H9 (cell line): Measurements from ENCODE around the gene LRRC39. TPM values are rescaled to one million over a fixed set of nuclear protein-coding genes. Genes with fewer than 3 reads are reported as not detected.

Experiments
- DNase-seq: peaks from one replicate; pipeline ENCODE4 v3.0.0-alpha.2; 2017
- H2AFZ ChIP-seq: one replicate; pipeline ENCODE4 v1.6.1; 2013; ENCODE audit warnings: mild to moderate bottlenecking, low read length, control low read depth, moderate library complexity
- H2AK5ac ChIP-seq: 2 replicates; pipeline ENCODE4 v1.6.1; 2013; ENCODE audit warnings: low read length, control low read depth, mixed read lengths; ENCODE audit not compliant: insufficient read length
- H2BK120ac ChIP-seq: one replicate; pipeline ENCODE4 v1.6.1; 2013; ENCODE audit warnings: low read depth, mild to moderate bottlenecking, low read length, control low read depth, inconsistent platforms; ENCODE audit not compliant: poor library complexity, severe bottlenecking
- H2BK12ac ChIP-seq: 2 replicates; pipeline ENCODE4 v1.6.1; 2013; ENCODE audit warnings: low read length, control low read depth, mixed read lengths, low read depth; ENCODE audit not compliant: insufficient read length
- H2BK15ac ChIP-seq: 2 replicates; pipeline ENCODE4 v1.6.1; 2013; ENCODE audit warnings: low read depth, low read length, control low read depth
- H2BK20ac ChIP-seq: one replicate; pipeline ENCODE4 v1.6.1; 2013; ENCODE audit warnings: low read depth, mild to moderate bottlenecking, low read length, control low read depth, inconsistent platforms; ENCODE audit not compliant: poor library complexity, severe bottlenecking
- H2BK5ac ChIP-seq: 2 replicates; pipeline ENCODE4 v1.6.1; 2013; ENCODE audit warnings: low read length, control low read depth, mixed read lengths; ENCODE audit not compliant: insufficient read length
- H3K14ac ChIP-seq: 2 replicates; pipeline ENCODE4 v1.6.1; 2013; ENCODE audit warnings: low read length, control low read depth; ENCODE audit not compliant: insufficient read depth
- H3K18ac ChIP-seq: 2 replicates; pipeline ENCODE4 v1.6.1; 2013; ENCODE audit warnings: low read depth, mild to moderate bottlenecking, mixed read lengths, low read length, control low read depth; ENCODE audit not compliant: insufficient read length
- H3K23ac ChIP-seq: 2 replicates; pipeline ENCODE4 v1.6.1; 2013; ENCODE audit warnings: low read length, control low read depth, mixed read lengths, low read depth; ENCODE audit not compliant: insufficient read length
- H3K23me2 ChIP-seq: 2 replicates; pipeline ENCODE4 v1.6.1; 2013; ENCODE audit warnings: low read depth, mild to moderate bottlenecking, mixed read lengths, low read length, control low read depth; ENCODE audit not compliant: insufficient read length, poor library complexity, severe bottlenecking
- H3K27ac ChIP-seq: 2 replicates; pipeline ENCODE4 v1.5.1; 2013; ENCODE audit warnings: low read length, control low read depth, mixed read lengths, low read depth; ENCODE audit not compliant: insufficient read length
- H3K27me3 ChIP-seq: 2 replicates; pipeline ENCODE4 v1.6.1; 2013; ENCODE audit warnings: low read length, control low read depth, inconsistent platforms; ENCODE audit not compliant: insufficient read depth
- H3K4ac ChIP-seq: 2 replicates; pipeline ENCODE4 v1.6.1; 2013; ENCODE audit warnings: low read depth, mild to moderate bottlenecking, control low read depth, inconsistent platforms, low read length, moderate library complexity
- H3K4me1 ChIP-seq: 2 replicates; pipeline ENCODE4 v1.6.1; 2013; ENCODE audit warnings: low read length, control low read depth, inconsistent platforms; ENCODE audit not compliant: insufficient read depth
- H3K4me2 ChIP-seq: 2 replicates; pipeline ENCODE4 v1.6.1; 2013; ENCODE audit warnings: low read length, control low read depth, mixed read lengths; ENCODE audit not compliant: insufficient read length, insufficient read depth
- H3K56ac ChIP-seq: 2 replicates; pipeline ENCODE4 v1.6.1; 2013; ENCODE audit warnings: low read depth, mild to moderate bottlenecking, mixed read lengths, low read length, control low read depth; ENCODE audit not compliant: insufficient read length
- H3K79me1 ChIP-seq: 2 replicates; pipeline ENCODE4 v1.6.1; 2013; ENCODE audit warnings: low read depth, mild to moderate bottlenecking, moderate library complexity, low read length, control low read depth, inconsistent platforms; ENCODE audit not compliant: insufficient read depth, poor library complexity, severe bottlenecking
- H3K79me2 ChIP-seq: 2 replicates; pipeline ENCODE4 v1.6.1; 2013; ENCODE audit warnings: low read length, control low read depth, inconsistent platforms; ENCODE audit not compliant: insufficient read depth
- H3K9ac ChIP-seq: 2 replicates; pipeline ENCODE4 v1.6.1; 2013; ENCODE audit warnings: low read length, control low read depth, mixed read lengths; ENCODE audit not compliant: insufficient read length; ENCODE audit errors: extremely low read depth
- H3K9me3 ChIP-seq: one replicate; pipeline ENCODE4 v1.6.1; 2013; ENCODE audit warnings: low read depth, low read length, inconsistent platforms; ENCODE audit not compliant: control insufficient read depth
- H3T11ph ChIP-seq: one replicate; pipeline ENCODE4 v1.6.1; 2013; ENCODE audit warnings: mild to moderate bottlenecking, low read length, control low read depth, inconsistent platforms
- H4K20me1 ChIP-seq: one replicate; pipeline ENCODE4 v1.6.1; 2013; ENCODE audit not compliant: control insufficient read depth, insufficient read length, insufficient read depth
- H4K5ac ChIP-seq: 2 replicates; pipeline ENCODE4 v1.6.1; 2013; ENCODE audit warnings: low read depth, mild to moderate bottlenecking, mixed read lengths, low read length, control low read depth; ENCODE audit not compliant: insufficient read length
- H4K8ac ChIP-seq: replicated peaks from 2 replicates; pipeline ENCODE4 v1.6.1; 2013; ENCODE audit warnings: low read length, control low read depth, mixed read lengths, low read depth; ENCODE audit not compliant: insufficient read length
- H4K91ac ChIP-seq: 2 replicates; pipeline ENCODE4 v1.6.1; 2013; ENCODE audit warnings: low read depth, mild to moderate bottlenecking, moderate library complexity, mixed read lengths, low read length, control low read depth; ENCODE audit not compliant: insufficient read length
- H3K27ac Mint-ChIP-seq, 3 experiments: 2 replicates in 2 of 3; 3 replicates in 1 of 3; pipeline ENCODE4 v1.8.0; 2020 to 2021; ENCODE audit warnings: mixed read lengths in 3 of 3, mild to moderate bottlenecking in 1 of 3, moderate library complexity in 1 of 3
- H3K27me3 Mint-ChIP-seq: 2 replicates; pipeline ENCODE4 v1.8.0; 2021; ENCODE audit warnings: low read depth, mild to moderate bottlenecking, moderate library complexity, mixed read lengths
- H3K36me3 Mint-ChIP-seq, 3 experiments: 2 replicates in 2 of 3; 3 replicates in 1 of 3; pipeline ENCODE4 v1.8.0; 2020 to 2021; ENCODE audit warnings: low read depth in 3 of 3, mixed read lengths in 3 of 3; ENCODE audit not compliant: insufficient read depth in 1 of 3
- H3K4me1 Mint-ChIP-seq, 2 experiments: 2 replicates each; pipeline ENCODE4 v1.8.0; 2020; ENCODE audit warnings: mixed read lengths in 2 of 2
- H3K4me3 Mint-ChIP-seq, 2 experiments: 2 replicates in 1 of 2; 3 replicates in 1 of 2; pipeline ENCODE4 v1.8.0; 2020 to 2021; ENCODE audit warnings: mild to moderate bottlenecking in 2 of 2, mixed read lengths in 2 of 2, moderate library complexity in 1 of 2
- H3K9me3 Mint-ChIP-seq, 2 experiments: 2 replicates in 1 of 2; 3 replicates in 1 of 2; pipeline ENCODE4 v1.8.0; 2020; ENCODE audit warnings: mild to moderate bottlenecking in 2 of 2, mixed read lengths in 2 of 2, moderate library complexity in 1 of 2
- WGBS: extraction: QIAGEN DNeasy Blood & Tissue Kit; methylation state at CpG from one replicate; pipeline ENCODE4 v1.1.7; 2013; ENCODE audit warnings: missing lambda C conversion rate, low lambda C conversion rate, mixed read lengths; ENCODE audit not compliant: insufficient read length; ENCODE audit errors: extremely low coverage; 5-methylcytosine and 5-hydroxymethylcytosine counted together
- total RNA-seq: library from RNA; stranded (reverse); gene quantifications from 2 replicates; pipeline ENCODE4 v1.2.1, GENCODE V29; 2021
- TF ChIP-seq, protein P1 (sequence below): fragments of 200-600 bp; sonication (generic); conservative IDR thresholded peaks from 3 replicates; pipeline ENCODE4 v1.8.0; 2021; ENCODE audit warnings: antibody characterized with exemption, mild to moderate bottlenecking

Gene LRRC39
- total RNA-seq, 1 experiment from 2014 or later = 0.37 TPM

DNA sequence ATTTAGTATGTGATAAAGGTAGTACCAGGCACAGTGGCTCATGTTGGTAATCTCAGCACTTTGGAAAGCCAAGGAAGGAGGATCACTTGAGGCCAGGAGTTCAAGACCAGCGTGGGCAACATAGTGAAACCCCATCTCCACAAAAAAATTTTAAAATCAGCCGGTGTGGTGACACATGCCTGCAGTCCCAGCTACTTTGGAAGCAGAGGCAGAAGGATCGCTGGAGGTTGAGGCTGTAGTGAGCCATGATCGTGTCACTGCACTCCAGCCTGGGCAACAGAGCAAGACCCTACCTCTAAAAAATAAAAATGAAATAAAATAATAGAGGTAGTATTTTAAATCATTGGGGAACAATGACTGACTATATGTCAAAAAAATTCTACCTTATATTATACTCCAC, 62.5 kb downstream of the LRRC39 start:
- Histone ChIP-seq H2AK5ac (no peak overlapping the region), H3K27ac (no peak overlapping the region), H2AFZ (no peak overlapping the region), H2BK120ac (no peak overlapping the region), H3K23ac (no peak overlapping the region), H3K4ac (no peak overlapping the region), H3K79me1 (no peaks in the 10 kb centered on the region), H3K56ac (no peak overlapping the region), H3K4me2 (no peak overlapping the region), H4K8ac (no peak overlapping the region), H3K9me3 (no peaks in the 10 kb centered on the region), H3T11ph (no peak overlapping the region), H4K20me1 (no peaks in the 10 kb centered on the region), H2BK5ac (no peak overlapping the region), H3K9ac (no peak overlapping the region), H3K14ac (no peak overlapping the region), H2BK12ac (no peak overlapping the region), H4K5ac (no peak overlapping the region), H3K27me3 (no peaks in the 10 kb centered on the region), H3K23me2 (no peaks in the 10 kb centered on the region), H2BK15ac (no peak overlapping the region), H3K18ac (no peak overlapping the region), H4K91ac (no peak overlapping the region), H2BK20ac (no peak overlapping the region), H3K4me1 (no peaks in the 10 kb centered on the region), H3K79me2 (no peaks in the 10 kb centered on the region)
- no peak for DNase-seq
- H3K9me3 Mint-ChIP-seq = no peaks in the 10 kb centered on the region; a peak in 1 of 5 replicates
- TF ChIP-seq, protein P1, sequence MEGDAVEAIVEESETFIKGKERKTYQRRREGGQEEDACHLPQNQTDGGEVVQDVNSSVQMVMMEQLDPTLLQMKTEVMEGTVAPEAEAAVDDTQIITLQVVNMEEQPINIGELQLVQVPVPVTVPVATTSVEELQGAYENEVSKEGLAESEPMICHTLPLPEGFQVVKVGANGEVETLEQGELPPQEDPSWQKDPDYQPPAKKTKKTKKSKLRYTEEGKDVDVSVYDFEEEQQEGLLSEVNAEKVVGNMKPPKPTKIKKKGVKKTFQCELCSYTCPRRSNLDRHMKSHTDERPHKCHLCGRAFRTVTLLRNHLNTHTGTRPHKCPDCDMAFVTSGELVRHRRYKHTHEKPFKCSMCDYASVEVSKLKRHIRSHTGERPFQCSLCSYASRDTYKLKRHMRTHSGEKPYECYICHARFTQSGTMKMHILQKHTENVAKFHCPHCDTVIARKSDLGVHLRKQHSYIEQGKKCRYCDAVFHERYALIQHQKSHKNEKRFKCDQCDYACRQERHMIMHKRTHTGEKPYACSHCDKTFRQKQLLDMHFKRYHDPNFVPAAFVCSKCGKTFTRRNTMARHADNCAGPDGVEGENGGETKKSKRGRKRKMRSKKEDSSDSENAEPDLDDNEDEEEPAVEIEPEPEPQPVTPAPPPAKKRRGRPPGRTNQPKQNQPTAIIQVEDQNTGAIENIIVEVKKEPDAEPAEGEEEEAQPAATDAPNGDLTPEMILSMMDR = no peak
- no CpG with 5 or more reads among the region's 4 CpGs for WGBS
- H3K27me3 Mint-ChIP-seq = no peaks in the 10 kb centered on the region
- H3K4me3 Mint-ChIP-seq = no peak overlapping the region
- peaks cover 23 to 52% (median 47%) of the 10 kb centered on the region in 3 experiments for H3K36me3 Mint-ChIP-seq
- no peak overlapping the region for H3K27ac Mint-ChIP-seq
- H3K4me1 Mint-ChIP-seq = no peaks in the 10 kb centered on the region
